SU-DHL-6 (cell line): ENCODE results near the gene ZNF423.

ENCODE experiments used
- H2AFZ ChIP-seq: fragments of 200-600 bp; sonication (generic); 2 replicates; pipeline ENCODE4 v1.6.1; 2014; ENCODE audit warnings: low read depth, mild to moderate bottlenecking, moderate library complexity, mixed read lengths, antibody characterized with exemption, low read length; ENCODE audit not compliant: severe bottlenecking
- H3F3A ChIP-seq: fragments of 200-600 bp; shearing (Covaris generic); 2 replicates; pipeline ENCODE4 v1.6.0; 2016; ENCODE audit warnings: antibody characterized with exemption, mild to moderate bottlenecking; ENCODE audit not compliant: insufficient read depth
- H3K27ac ChIP-seq: fragments of 200-600 bp; sonication (generic); 2 replicates; pipeline ENCODE4 v1.5.1; 2016; ENCODE audit warnings: low read depth, mild to moderate bottlenecking, low read length, moderate library complexity, mixed read lengths
- H3K27me3 ChIP-seq: fragments of 200-600 bp; sonication (generic), shearing (Covaris generic); 2 replicates; pipeline ENCODE4 v1.6.0; 2014; ENCODE audit warnings: mild to moderate bottlenecking, low read length
- H3K36me3 ChIP-seq: fragments of 200-600 bp; sonication (generic); 2 replicates; pipeline ENCODE4 v1.6.1; 2014; ENCODE audit warnings: mild to moderate bottlenecking, low read length, mixed read lengths
- H3K4me2 ChIP-seq: fragments of 300-600, 200-600 bp; shearing (Covaris generic), sonication (generic); 2 replicates; pipeline ENCODE4 v1.6.0; 2014; ENCODE audit warnings: low read length, low read depth, mild to moderate bottlenecking; ENCODE audit not compliant: poor library complexity, severe bottlenecking
- H3K4me3 ChIP-seq: fragments of 200-600 bp; sonication (generic); 2 replicates; pipeline ENCODE4 v1.5.1; 2014; ENCODE audit warnings: antibody characterized with exemption, low read length, mild to moderate bottlenecking, mixed read lengths; ENCODE audit not compliant: insufficient read depth, poor library complexity, severe bottlenecking
- H3K79me2 ChIP-seq: fragments of 200-600 bp; sonication (generic); 2 replicates; pipeline ENCODE4 v1.6.1; 2014; ENCODE audit warnings: mild to moderate bottlenecking, low read length, moderate library complexity; ENCODE audit not compliant: insufficient read depth
- H3K9ac ChIP-seq: fragments of 200-600 bp; sonication (generic); 2 replicates; pipeline ENCODE4 v1.7.0; 2014; ENCODE audit warnings: mild to moderate bottlenecking, low read length
- H3K9me2 ChIP-seq: fragments of 200-600 bp; sonication (generic); replicated peaks from 2 replicates; pipeline ENCODE4 v1.6.1; 2014; ENCODE audit warnings: low read length; ENCODE audit not compliant: insufficient read depth
- H3K9me3 ChIP-seq: fragments of 200-600 bp; sonication (generic); 2 replicates; pipeline ENCODE4 v1.6.1; 2014; ENCODE audit warnings: low read length, mixed read lengths; ENCODE audit not compliant: insufficient read depth
- H4K20me1 ChIP-seq: fragments of 200-600 bp; sonication (generic); 2 replicates; pipeline ENCODE4 v1.6.1; 2014; ENCODE audit warnings: low read depth, mild to moderate bottlenecking, antibody characterized with exemption, low read length, moderate library complexity, mixed read lengths
- CTCF ChIP-seq: fragments of 200-600 bp; sonication (generic); IDR thresholded peaks from one replicate; pipeline ENCODE4 v1.5.1; 2017; ENCODE audit warnings: antibody characterized with exemption, mild to moderate bottlenecking, low read length, moderate library complexity; ENCODE audit not compliant: insufficient read depth, poor library complexity, severe bottlenecking
- EZH2phosphoT487 ChIP-seq: fragments of 200-600 bp; sonication (generic), shearing (Covaris generic); conservative IDR thresholded peaks from 2 replicates; pipeline ENCODE4 v1.6.1; 2018; ENCODE audit warnings: mild to moderate bottlenecking, antibody characterized with exemption, low read length, moderate library complexity, mixed read lengths

The ZNF423 gene

GRCh38 chr16:49600536-49600935 is 255.4 kb downstream of the ZNF423 start:
- no peaks in the 10 kb centered on the region for H3F3A ChIP-seq
- no peaks in the 10 kb centered on the region for H3K36me3 ChIP-seq
- H3K9me2 ChIP-seq = no peaks in the 10 kb centered on the region
- no peak overlapping the region for H3K27ac ChIP-seq
- no peaks in the 10 kb centered on the region for H4K20me1 ChIP-seq
- H3K9me3 ChIP-seq = no peaks in the 10 kb centered on the region
- no peak overlapping the region for H3K4me3 ChIP-seq
- H3K4me2 ChIP-seq = no peak overlapping the region
- no peaks in the 10 kb centered on the region for H3K79me2 ChIP-seq
- H3K27me3 ChIP-seq = no peaks in the 10 kb centered on the region
- no peak for TF ChIP-seq EZH2phosphoT487
- no peak for TF ChIP-seq CTCF
- H2AFZ ChIP-seq = no peak overlapping the region
- H3K9ac ChIP-seq = no peak overlapping the region

DNA sequence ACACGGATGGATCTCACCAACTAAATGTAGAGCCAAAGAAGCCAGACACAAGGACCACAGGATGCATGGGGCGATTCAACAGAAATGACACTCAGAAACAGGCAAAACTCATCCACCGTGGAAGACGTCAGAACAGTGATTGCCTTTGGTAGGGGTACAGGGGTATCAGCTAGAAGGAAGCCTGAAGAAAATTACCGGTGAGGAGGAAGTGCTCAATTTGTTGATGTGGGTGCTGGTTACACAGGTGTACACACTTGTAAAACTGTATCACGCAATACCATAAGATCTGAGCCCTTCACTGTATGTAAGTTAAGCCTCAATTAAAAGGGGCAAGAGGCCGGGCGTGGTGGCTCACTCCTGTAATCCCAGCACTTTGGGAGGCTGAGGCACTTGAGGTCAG is 256.2 kb downstream of the ZNF423 start:
- no peaks in the 10 kb centered on the region for H4K20me1 ChIP-seq
- TF ChIP-seq CTCF = no peak
- TF ChIP-seq EZH2phosphoT487 = no peak
- H2AFZ ChIP-seq = no peak overlapping the region
- H3K9me2 ChIP-seq = no peaks in the 10 kb centered on the region
- no peak overlapping the region for H3K4me3 ChIP-seq
- no peaks in the 10 kb centered on the region for H3F3A ChIP-seq
- H3K27ac ChIP-seq = no peak overlapping the region
- no peaks in the 10 kb centered on the region for H3K36me3 ChIP-seq
- H3K9ac ChIP-seq = no peak overlapping the region
- H3K79me2 ChIP-seq = no peaks in the 10 kb centered on the region
- H3K27me3 ChIP-seq = no peaks in the 10 kb centered on the region
- H3K9me3 ChIP-seq = no peaks in the 10 kb centered on the region
- no peak overlapping the region for H3K4me2 ChIP-seq

- H3K9ac ChIP-seq = no peak overlapping the region
- H3K4me3 ChIP-seq = no peak overlapping the region
- TF ChIP-seq EZH2phosphoT487 = no peak
- no peak for TF ChIP-seq CTCF
- no peaks in the 10 kb centered on the region for H3K9me3 ChIP-seq
- no peaks in the 10 kb centered on the region for H3K27me3 ChIP-seq
- H3K4me2 ChIP-seq = no peak overlapping the region
- no peaks in the 10 kb centered on the region for H3K79me2 ChIP-seq
- H3F3A ChIP-seq = no peaks in the 10 kb centered on the region
- no peaks in the 10 kb centered on the region for H3K36me3 ChIP-seq
- H2AFZ ChIP-seq = no peak overlapping the region
- H4K20me1 ChIP-seq = no peaks in the 10 kb centered on the region
- H3K27ac ChIP-seq = no peak overlapping the region
- H3K9me2 ChIP-seq = no peaks in the 10 kb centered on the region
These were observed 256.6 kb downstream of the ZNF423 start for GRCh38 chr16:49599281-49599680.
